HTERT RPE-1 (cell line): ENCODE results near the gene SCGB1C2.
"Not testable (repeated sequence)": the region's sequence is repeated elsewhere in the genome, so short reads cannot be mapped to it uniquely, and the experiment has no call there.

Experiments
- in situ Hi-C: fragments of 300-500 bp; cut with MboI; formaldehyde crosslinking; loops from 4 replicates; pipeline ENCODE4 v1.14.3; 2020; ENCODE audit warnings: low sequenced_read_pairs

The SCGB1C2 gene

GRCh38 chr17:148757-149156 lies 11.4 kb downstream of the SCGB1C2 start:
- in situ Hi-C loops = no loop called here

- in situ Hi-C loops = no loop called here
These were observed 11.9 kb downstream of the SCGB1C2 start for GRCh38 chr17:149231-149630.

GRCh38 chr17:149897-150584 lies 12.7 kb downstream of the SCGB1C2 start:
- in situ Hi-C loops = no loop called here

- in situ Hi-C loops = no loop called here
These were observed 13.6 kb downstream of the SCGB1C2 start for GRCh38 chr17:151004-151403.

GRCh38 chr17:151886-152859 lies 14.8 kb downstream of the SCGB1C2 start:
- in situ Hi-C loops = no loop called here

GRCh38 chr17:152860-153420 lies 15.6 kb downstream of the SCGB1C2 start:
- in situ Hi-C loops = no loop called here

- in situ Hi-C loops = no loop called here
These were observed 16.5 kb downstream of the SCGB1C2 start for GRCh38 chr17:153851-154250.

GRCh38 chr17:155576-155975 lies 18.2 kb downstream of the SCGB1C2 start:
- in situ Hi-C loops = no loop called here

- in situ Hi-C loops = no loop called here
These were observed 18.8 kb downstream of the SCGB1C2 start for GRCh38 chr17:156094-156621.

GRCh38 chr17:156946-157345 lies 19.6 kb downstream of the SCGB1C2 start:
- in situ Hi-C loops = no loop called here

GRCh38 chr17:157901-158300 lies 20.5 kb downstream of the SCGB1C2 start:
- in situ Hi-C loops = no loop called here

- in situ Hi-C loops = no loop called here
These were observed 21.0 kb downstream of the SCGB1C2 start for GRCh38 chr17:158379-158778.

- in situ Hi-C loops = no loop called here
These were observed 22.2 kb downstream of the SCGB1C2 start for GRCh38 chr17:159609-160008.

GRCh38 chr17:160336-160735 lies 23.0 kb downstream of the SCGB1C2 start:
- in situ Hi-C loops = no loop called here

GRCh38 chr17:161481-161880 lies 24.1 kb downstream of the SCGB1C2 start:
- in situ Hi-C loops = no loop called here

- in situ Hi-C loops = no loop called here
These were observed 25.3 kb downstream of the SCGB1C2 start for GRCh38 chr17:162689-163088.

- in situ Hi-C loops = no loop called here
These were observed 26.2 kb downstream of the SCGB1C2 start for GRCh38 chr17:163514-164098.

GRCh38 chr17:164303-165235 lies 27.2 kb downstream of the SCGB1C2 start:
- in situ Hi-C loops = no loop called here

GRCh38 chr17:165939-166338 lies 28.6 kb downstream of the SCGB1C2 start:
- in situ Hi-C loops = no loop called here

- in situ Hi-C loops = not testable (repeated sequence)
These were observed 31.2 kb downstream of the SCGB1C2 start for GRCh38 chr17:168614-169013.
